Measurements from ENCODE around the gene TSPYL4. TPM values are rescaled to one million over a fixed set of nuclear protein-coding genes. Genes with fewer than 3 reads are reported as not detected.
A peak's percentile ranks its signal among the peaks of the same experiment; 100 is the strongest.

The TSPYL4 gene
- total RNA-seq, 6 experiments from 2014 or later, result 40.8 to 52.5 (median 45.9) TPM

- H3K9me3 Mint-ChIP-seq, result no peaks in the 10 kb centered on the region
- H3K36me3 Mint-ChIP-seq (ENCODE audit: low read depth), result no peaks in the 10 kb centered on the region
- H3K27me3 Mint-ChIP-seq (ENCODE audit: insufficient read depth), result no peaks in the 10 kb centered on the region
- H3K27ac Mint-ChIP-seq, result peak overlapping the region; percentile 33; the same call in 1 of the 2 replicates
- DNase-seq, result peak; percentile 43
- peaks cover 66% of the 10 kb centered on the region for H3K4me1 Mint-ChIP-seq (ENCODE audit: low read depth)
- peak; percentile 85 for TF ChIP-seq CTCF (IDR thresholded peaks at IDR 0.05)
- no peak overlapping the region for H3K4me3 Mint-ChIP-seq
These were observed 35.7 kb downstream of the TSPYL4 start for GRCh38 chr6:116218172-116218633.

GRCh38 chr6:116217069-116217468, 36.8 kb downstream of the TSPYL4 start:
- peak overlapping the region; percentile 62; the same call in 1 of the 2 replicates for H3K27ac Mint-ChIP-seq
- peak; percentile 60 for DNase-seq

GRCh38 chr6:116215414-116215813, 38.5 kb downstream of the TSPYL4 start:
- no peaks in the 10 kb centered on the region for H3K27me3 Mint-ChIP-seq (ENCODE audit: insufficient read depth)
- peaks cover 54% of the 10 kb centered on the region for H3K4me1 Mint-ChIP-seq (ENCODE audit: low read depth)
- no peak overlapping the region for H3K4me3 Mint-ChIP-seq
- H3K36me3 Mint-ChIP-seq (ENCODE audit: low read depth), result no peaks in the 10 kb centered on the region
- H3K27ac Mint-ChIP-seq, result peak overlapping the region; percentile 68
- TF ChIP-seq CTCF (IDR thresholded peaks at IDR 0.05), result no peak
- peak; percentile 18 for DNase-seq
- H3K9me3 Mint-ChIP-seq, result no peaks in the 10 kb centered on the region

More at GRCh38 chr6:116217069-116217468, 36.8 kb downstream of the TSPYL4 start:
- no peaks in the 10 kb centered on the region for H3K27me3 Mint-ChIP-seq (ENCODE audit: insufficient read depth)
- H3K4me1 Mint-ChIP-seq (ENCODE audit: low read depth), result peaks cover 61% of the 10 kb centered on the region
- TF ChIP-seq CTCF (IDR thresholded peaks at IDR 0.05), result peak; percentile 83
- H3K9me3 Mint-ChIP-seq, result no peaks in the 10 kb centered on the region
- H3K36me3 Mint-ChIP-seq (ENCODE audit: low read depth), result no peaks in the 10 kb centered on the region
- no peak overlapping the region for H3K4me3 Mint-ChIP-seq

GRCh38 chr6:116214681-116215080, 39.2 kb downstream of the TSPYL4 start:
- Mint-ChIP-seq H3K36me3 (ENCODE audit: low read depth) (no peaks in the 10 kb centered on the region), H3K9me3 (no peaks in the 10 kb centered on the region), H3K4me1 (ENCODE audit: low read depth) (peaks cover 50% of the 10 kb centered on the region), H3K27me3 (ENCODE audit: insufficient read depth) (no peaks in the 10 kb centered on the region), H3K27ac (no peak overlapping the region), H3K4me3 (no peak overlapping the region)
- DNase-seq, result no peak
- TF ChIP-seq CTCF (IDR thresholded peaks at IDR 0.05), result 0 out of 2 replicates have a peak, but pooled peaks have one; percentile 15

GRCh38 chr6:116210750-116211425, 43.0 kb downstream of the TSPYL4 start:
- Mint-ChIP-seq H3K27me3 (ENCODE audit: insufficient read depth) (no peaks in the 10 kb centered on the region), H3K4me1 (ENCODE audit: low read depth) (peaks cover 46% of the 10 kb centered on the region), H3K36me3 (ENCODE audit: low read depth) (no peaks in the 10 kb centered on the region), H3K9me3 (no peaks in the 10 kb centered on the region), H3K27ac (peak overlapping the region; percentile 46), H3K4me3 (no peak overlapping the region)
- peak; percentile 55 for DNase-seq
- no peak for TF ChIP-seq CTCF (IDR thresholded peaks at IDR 0.05)
